Trophoblast cell (in vitro differentiated cells and primary cell): ENCODE results near the gene LRBA.
"Not testable (repeated sequence)": the region's sequence is repeated elsewhere in the genome, so short reads cannot be mapped to it uniquely, and the experiment has no call there.

ENCODE experiments used
- DNase-seq, 2 donors: peaks; one replicate each; pipeline ENCODE4 v3.0.0-alpha.2; 2016
- H2AFZ ChIP-seq: 2 replicates; pipeline ENCODE4 v1.6.1; 2013; ENCODE audit warnings: low read length, moderate library complexity, mild to moderate bottlenecking; ENCODE audit not compliant: insufficient read depth, poor library complexity
- H2AK5ac ChIP-seq: 2 replicates; pipeline ENCODE4 v1.6.1; 2013; ENCODE audit warnings: mild to moderate bottlenecking, low read length
- H2BK120ac ChIP-seq: 2 replicates; pipeline ENCODE4 v1.6.1; 2013; ENCODE audit warnings: low read length, mild to moderate bottlenecking, moderate library complexity; ENCODE audit not compliant: insufficient read depth, poor library complexity
- H2BK12ac ChIP-seq: 2 replicates; pipeline ENCODE4 v1.6.1; 2013; ENCODE audit warnings: mild to moderate bottlenecking, low read length, moderate library complexity
- H2BK5ac ChIP-seq: 2 replicates; pipeline ENCODE4 v1.6.1; 2013; ENCODE audit warnings: low read length, low read depth, moderate library complexity, mild to moderate bottlenecking; ENCODE audit not compliant: poor library complexity
- H3K14ac ChIP-seq: 2 replicates; pipeline ENCODE4 v1.6.1; 2013; ENCODE audit warnings: mild to moderate bottlenecking, low read length
- H3K18ac ChIP-seq: 2 replicates; pipeline ENCODE4 v1.6.1; 2013; ENCODE audit warnings: mild to moderate bottlenecking, low read length
- H3K23ac ChIP-seq: 2 replicates; pipeline ENCODE4 v1.6.1; 2013; ENCODE audit warnings: low read length
- H3K27ac ChIP-seq: 2 replicates; pipeline ENCODE4 v1.5.1; 2013; ENCODE audit warnings: low read depth, mild to moderate bottlenecking, inconsistent platforms, low read length, moderate library complexity
- H3K27me3 ChIP-seq: 2 replicates; pipeline ENCODE4 v1.6.1; 2013; ENCODE audit warnings: inconsistent platforms, mild to moderate bottlenecking, low read length, moderate library complexity; ENCODE audit not compliant: insufficient read depth
- H3K36me3 ChIP-seq, 2 experiments: 1 replicate in 1 of 2; 2 replicates in 1 of 2; pipeline ENCODE4 v1.6.1; 2013; ENCODE audit warnings: low read length in 2 of 2, mild to moderate bottlenecking in 2 of 2, moderate library complexity in 1 of 2; ENCODE audit not compliant: insufficient read depth in 2 of 2, control insufficient read depth in 1 of 2
- H3K4ac ChIP-seq: 2 replicates; pipeline ENCODE4 v1.6.1; 2013; ENCODE audit warnings: low read depth, mild to moderate bottlenecking, low read length, moderate library complexity
- H3K4me1 ChIP-seq, 2 experiments: 1 replicate in 1 of 2; 2 replicates in 1 of 2; pipeline ENCODE4 v1.6.1; 2013; ENCODE audit warnings: low read length in 2 of 2, mild to moderate bottlenecking in 2 of 2, moderate library complexity in 1 of 2; ENCODE audit not compliant: insufficient read depth in 2 of 2, control insufficient read depth in 1 of 2
- H3K4me2 ChIP-seq: 2 replicates; pipeline ENCODE4 v1.6.1; 2013; ENCODE audit warnings: inconsistent platforms, mild to moderate bottlenecking, low read length, moderate library complexity
- H3K4me3 ChIP-seq: 2 replicates; pipeline ENCODE4 v1.5.1; 2013; ENCODE audit warnings: mild to moderate bottlenecking, low read depth, low read length, inconsistent platforms
- H3K79me1 ChIP-seq: one replicate; pipeline ENCODE4 v1.6.1; 2013; ENCODE audit warnings: low read length
- H3K79me2 ChIP-seq: 2 replicates; pipeline ENCODE4 v1.6.1; 2013; ENCODE audit warnings: low read length, mild to moderate bottlenecking; ENCODE audit not compliant: control insufficient read depth, insufficient read depth, poor library complexity
- H3K9ac ChIP-seq: 2 replicates; pipeline ENCODE4 v1.6.1; 2013; ENCODE audit warnings: mild to moderate bottlenecking, low read length
- H3K9me3 ChIP-seq: 2 replicates; pipeline ENCODE4 v1.6.1; 2013; ENCODE audit warnings: low read depth, mild to moderate bottlenecking, control low read depth, inconsistent platforms, low read length; ENCODE audit not compliant: insufficient read depth
- H4K12ac ChIP-seq: 2 replicates; pipeline ENCODE4 v1.6.1; 2013; ENCODE audit warnings: low read depth, mild to moderate bottlenecking, low read length, moderate library complexity
- H4K8ac ChIP-seq: 2 replicates; pipeline ENCODE4 v1.6.1; 2013; ENCODE audit warnings: low read depth, mild to moderate bottlenecking, low read length, moderate library complexity
- H4K91ac ChIP-seq: one replicate; pipeline ENCODE4 v1.6.1; 2013; ENCODE audit warnings: low read depth, mild to moderate bottlenecking, low read length, moderate library complexity
- WGBS: extraction: QIAGEN DNeasy Blood & Tissue Kit; methylation state at CpG from one replicate; pipeline ENCODE4 v1.1.7; 2013; ENCODE audit warnings: missing lambda C conversion rate; ENCODE audit not compliant: insufficient read length, insufficient coverage; ENCODE audit errors: extremely low coverage; 5-methylcytosine and 5-hydroxymethylcytosine counted together

LRBA gene

DNA sequence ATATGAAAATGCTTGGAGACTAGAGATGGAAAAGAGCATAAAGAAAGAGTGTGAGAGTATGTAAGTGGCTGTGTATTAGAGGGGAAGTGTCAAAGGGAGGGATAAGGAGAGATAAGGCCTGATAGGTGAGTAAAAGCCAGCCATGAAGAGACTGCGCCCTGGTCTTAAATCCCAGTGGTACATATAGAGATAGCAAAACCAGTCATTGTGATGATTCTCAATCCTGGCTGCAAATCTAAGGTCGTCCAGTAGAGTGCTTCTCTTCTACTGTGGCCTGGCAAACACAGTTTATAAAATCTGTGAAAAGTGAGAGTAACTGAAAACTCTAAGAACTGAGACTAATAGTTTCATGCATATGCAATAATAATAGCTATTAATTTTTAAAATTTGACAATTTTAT lies 346.3 kb downstream of the LRBA start:
- Histone ChIP-seq H3K4ac (no peak overlapping the region), H3K4me2 (no peak overlapping the region), H4K12ac (no peak overlapping the region), H2BK5ac (no peak overlapping the region), H3K14ac (no peak overlapping the region), H3K27ac (no peak overlapping the region), H4K8ac (no peak overlapping the region), H3K23ac (no peak overlapping the region), H3K4me3 (no peak overlapping the region), H3K9ac (no peak overlapping the region), H3K18ac (no peak overlapping the region), H3K27me3 (no peaks in the 10 kb centered on the region), H2BK120ac (no peak overlapping the region), H2AK5ac (no peak overlapping the region), H3K79me2 (no peaks in the 10 kb centered on the region), H3K79me1 (no peaks in the 10 kb centered on the region), H4K91ac (no peak overlapping the region), H3K9me3 (no peaks in the 10 kb centered on the region), H2BK12ac (no peak overlapping the region), H2AFZ (no peak overlapping the region), H3K36me3 (no peaks in the 10 kb centered on the region), H3K4me1 (no peaks in the 10 kb centered on the region)
- DNase-seq, result no peak
- whole genome bisulfite sequencing, result no CpG with 5 or more reads among the region's 2 CpGs

GRCh38 chr4:150664935-150665334 lies 350.1 kb downstream of the LRBA start:
- Histone ChIP-seq H3K79me2 (no peaks in the 10 kb centered on the region), H2BK12ac (no peak overlapping the region), H3K4me1 (no peaks in the 10 kb centered on the region), H3K36me3 (no peaks in the 10 kb centered on the region), H2BK120ac (no peak overlapping the region), H4K91ac (no peak overlapping the region), H4K8ac (no peak overlapping the region), H3K9ac (no peak overlapping the region), H3K14ac (no peak overlapping the region), H3K27me3 (no peaks in the 10 kb centered on the region), H2AK5ac (no peak overlapping the region), H3K4me2 (no peak overlapping the region), H3K79me1 (no peaks in the 10 kb centered on the region), H2AFZ (no peak overlapping the region), H3K23ac (no peak overlapping the region), H3K9me3 (no peaks in the 10 kb centered on the region), H3K18ac (no peak overlapping the region), H2BK5ac (no peak overlapping the region), H3K27ac (no peak overlapping the region), H3K4ac (no peak overlapping the region), H4K12ac (no peak overlapping the region), H3K4me3 (no peak overlapping the region)
- peak in 1 of 2 donors; percentile 1 for DNase-seq
- no CpG with 5 or more reads among the region's 2 CpGs for WGBS

DNA sequence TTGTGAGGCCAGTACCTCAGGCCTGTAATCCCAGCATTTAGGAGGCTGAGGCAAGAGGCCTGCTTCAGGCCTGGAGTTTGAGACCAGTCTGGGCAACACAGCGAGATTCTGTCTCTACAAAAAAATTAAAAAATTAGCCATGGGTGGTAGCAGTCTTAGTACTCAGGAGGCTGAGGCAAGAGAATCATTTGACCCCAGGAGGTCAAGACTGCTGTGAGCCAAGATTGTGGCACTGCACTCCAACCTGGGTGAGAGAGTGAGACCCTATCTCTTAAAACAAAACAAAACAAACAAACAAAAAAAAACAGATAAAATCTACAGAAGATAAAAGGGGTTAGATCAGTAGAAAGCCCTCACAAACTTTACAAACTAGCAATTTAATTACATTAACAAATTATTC lies 352.4 kb downstream of the LRBA start:
- no peak overlapping the region for H3K27ac ChIP-seq
- no peak overlapping the region for H4K8ac ChIP-seq
- H3K4me3 ChIP-seq, result no peak overlapping the region
- no peak overlapping the region for H2AK5ac ChIP-seq
- no peak overlapping the region for H3K4ac ChIP-seq
- DNase-seq, result no peak
- no peaks in the 10 kb centered on the region for H3K4me1 ChIP-seq
- H2BK5ac ChIP-seq, result no peak overlapping the region
- H3K79me2 ChIP-seq, result no peaks in the 10 kb centered on the region
- WGBS, result no CpG with 5 or more reads among the region's 1 CpG
- no peak overlapping the region for H2AFZ ChIP-seq
- H3K4me2 ChIP-seq, result no peak overlapping the region
- H3K27me3 ChIP-seq, result no peaks in the 10 kb centered on the region
- no peak overlapping the region for H3K23ac ChIP-seq
- H3K18ac ChIP-seq, result no peak overlapping the region
- no peak overlapping the region for H3K9ac ChIP-seq
- H3K9me3 ChIP-seq, result no peaks in the 10 kb centered on the region
- H3K79me1 ChIP-seq, result no peaks in the 10 kb centered on the region
- no peak overlapping the region for H3K14ac ChIP-seq
- H2BK12ac ChIP-seq, result no peak overlapping the region
- H2BK120ac ChIP-seq, result no peak overlapping the region
- H4K91ac ChIP-seq, result no peak overlapping the region
- no peak overlapping the region for H4K12ac ChIP-seq
- no peaks in the 10 kb centered on the region for H3K36me3 ChIP-seq

GRCh38 chr4:150661551-150661950 lies 353.5 kb downstream of the LRBA start:
- not testable (repeated sequence) for H2BK120ac ChIP-seq, H3K79me1 ChIP-seq, H3K14ac ChIP-seq, H3K27me3 ChIP-seq, H3K18ac ChIP-seq, H2AK5ac ChIP-seq, H3K4ac ChIP-seq, H3K36me3 ChIP-seq, H4K8ac ChIP-seq, H3K4me2 ChIP-seq, H3K9me3 ChIP-seq, H3K4me1 ChIP-seq, H3K4me3 ChIP-seq, H3K9ac ChIP-seq, H3K27ac ChIP-seq, DNase-seq, H4K12ac ChIP-seq, H2BK5ac ChIP-seq, H3K79me2 ChIP-seq, H4K91ac ChIP-seq, H3K23ac ChIP-seq, H2BK12ac ChIP-seq, H2AFZ ChIP-seq
- WGBS, result no CpG with 5 or more reads among the region's 6 CpGs
